DND-41 (cell line): ENCODE results near the gene ATAD2B.

ENCODE experiments used
- ATAC-seq: fragments of 200-7000 bp; cut with Tn5 transposase; 3 replicates; pipeline ENCODE4 v1.9.1; 2021; ENCODE audit warnings: low read depth; ENCODE audit not compliant: insufficient read depth
- DNase-seq: peaks from one replicate; pipeline ENCODE4 v3.0.0-alpha.2; 2020
- H2AFZ ChIP-seq: 2 replicates; pipeline ENCODE4 v1.6.0; 2012; ENCODE audit warnings: low read depth, low read length
- H3K27ac ChIP-seq: 2 replicates; pipeline ENCODE4 v1.5.1; 2012; ENCODE audit warnings: low read length, inconsistent platforms
- H3K27me3 ChIP-seq: fragments of 200-600 bp; sonication (generic); 2 replicates; pipeline ENCODE4 v1.6.0; 2012; ENCODE audit warnings: low read length, mild to moderate bottlenecking, inconsistent platforms; ENCODE audit not compliant: insufficient read depth, poor library complexity
- H3K36me3 ChIP-seq: 2 replicates; pipeline ENCODE4 v1.5.1; 2012; ENCODE audit warnings: low read length, inconsistent platforms; ENCODE audit not compliant: insufficient read depth
- H3K4me1 ChIP-seq: 2 replicates; pipeline ENCODE4 v1.5.1; 2012; ENCODE audit warnings: mild to moderate bottlenecking, low read length; ENCODE audit not compliant: insufficient read depth
- H3K4me2 ChIP-seq: 2 replicates; pipeline ENCODE4 v1.6.0; 2012; ENCODE audit warnings: mild to moderate bottlenecking, moderate library complexity, low read length, inconsistent platforms; ENCODE audit not compliant: insufficient read depth
- H3K4me3 ChIP-seq, 2 experiments: fragments of 200-600 bp in 1 of 2; shearing (Covaris generic) in 1 of 2; 2 replicates each; pipeline ENCODE4 v1.5.1; 2012 to 2016; ENCODE audit warnings: inconsistent platforms in 2 of 2, low read length in 2 of 2, mild to moderate bottlenecking in 2 of 2, low read depth in 1 of 2, moderate library complexity in 1 of 2
- H3K79me2 ChIP-seq: 2 replicates; pipeline ENCODE4 v1.6.0; 2012; ENCODE audit warnings: low read length, inconsistent platforms; ENCODE audit not compliant: insufficient read depth
- H3K9ac ChIP-seq: 2 replicates; pipeline ENCODE4 v1.6.0; 2012; ENCODE audit warnings: low read depth, mild to moderate bottlenecking, inconsistent platforms, low read length, moderate library complexity
- H3K9me3 ChIP-seq: 2 replicates; pipeline ENCODE4 v1.5.1; 2012; ENCODE audit warnings: low read length, moderate library complexity, mild to moderate bottlenecking, inconsistent platforms; ENCODE audit not compliant: insufficient read depth, severe bottlenecking
- H4K20me1 ChIP-seq: 2 replicates; pipeline ENCODE4 v1.6.0; 2012; ENCODE audit warnings: low read length; ENCODE audit not compliant: insufficient read depth
- CTCF ChIP-seq: IDR thresholded peaks from 2 replicates; pipeline ENCODE4 v1.5.1; 2012; ENCODE audit warnings: borderline replicate concordance, low read length, moderate library complexity, mild to moderate bottlenecking; ENCODE audit not compliant: poor library complexity, severe bottlenecking; ENCODE audit errors: extremely low read depth
- EZH2 ChIP-seq: IDR thresholded peaks from 3 replicates; pipeline ENCODE4 v1.6.1; 2012; ENCODE audit warnings: borderline replicate concordance, low read depth, mild to moderate bottlenecking, moderate library complexity, low read length, inconsistent platforms; ENCODE audit not compliant: severe bottlenecking

The ATAD2B gene

GRCh38 chr2:23903034-23903433, 23.9 kb downstream of the ATAD2B start:
- no peaks in the 10 kb centered on the region for H3K27me3 ChIP-seq
- no peak overlapping the region for H2AFZ ChIP-seq
- H3K36me3 ChIP-seq: no peaks in the 10 kb centered on the region
- no peaks in the 10 kb centered on the region for H3K4me1 ChIP-seq
- no peak overlapping the region for H3K9ac ChIP-seq
- peaks cover 14% of the 10 kb centered on the region for H4K20me1 ChIP-seq
- H3K79me2 ChIP-seq: peaks cover 76% of the 10 kb centered on the region
- no peak overlapping the region for H3K27ac ChIP-seq
- no peaks in the 10 kb centered on the region for H3K9me3 ChIP-seq
- no peak overlapping the region for H3K4me3 ChIP-seq
- H3K4me2 ChIP-seq: no peak overlapping the region
- ATAC-seq (no peak), DNase-seq (no peak)
- TF ChIP-seq CTCF (no peak), EZH2 (no peak)

GRCh38 chr2:23901966-23902846, 24.7 kb downstream of the ATAD2B start:
- DNase-seq (no peak), ATAC-seq (no peak)
- Histone ChIP-seq H3K4me3 (no peak overlapping the region), H4K20me1 (peaks cover 18% of the 10 kb centered on the region), H2AFZ (no peak overlapping the region), H3K9me3 (no peaks in the 10 kb centered on the region), H3K4me2 (no peak overlapping the region), H3K4me1 (no peaks in the 10 kb centered on the region), H3K9ac (no peak overlapping the region), H3K36me3 (no peaks in the 10 kb centered on the region), H3K27me3 (no peaks in the 10 kb centered on the region), H3K27ac (no peak overlapping the region), H3K79me2 (peaks cover 80% of the 10 kb centered on the region)
- TF ChIP-seq CTCF: no peak
- TF ChIP-seq EZH2: no peak

- Histone ChIP-seq H4K20me1 (peaks cover 18% of the 10 kb centered on the region), H3K36me3 (no peaks in the 10 kb centered on the region), H3K27me3 (no peaks in the 10 kb centered on the region), H3K4me2 (no peak overlapping the region), H3K27ac (no peak overlapping the region), H2AFZ (no peak overlapping the region), H3K4me3 (no peak overlapping the region), H3K4me1 (no peaks in the 10 kb centered on the region), H3K9ac (no peak overlapping the region), H3K79me2 (peaks cover 83% of the 10 kb centered on the region), H3K9me3 (no peaks in the 10 kb centered on the region)
- no peak for DNase-seq
- no peak for ATAC-seq
- TF ChIP-seq CTCF (no peak), EZH2 (no peak)
Observed at GRCh38 chr2:23900541-23901322, 26.2 kb downstream of the ATAD2B start.
